Karpas-422 (cell line): ENCODE results near the gene ACKR4. TPM values are rescaled to one million over a fixed set of nuclear protein-coding genes. Genes with fewer than 3 reads are reported as not detected.

Source experiments
- DNase-seq: peaks from one replicate; pipeline ENCODE4 v3.0.0-alpha.2; 2015
- H2AFZ ChIP-seq: fragments of 200-600 bp; sonication (generic); 2 replicates; pipeline ENCODE4 v1.6.1; 2014; ENCODE audit warnings: antibody characterized with exemption, low read length, mixed read lengths
- H3K27ac ChIP-seq: fragments of 200-600 bp; sonication (generic); 2 replicates; pipeline ENCODE4 v1.5.1; 2014; ENCODE audit warnings: mild to moderate bottlenecking, low read length, moderate library complexity
- H3K27me3 ChIP-seq: fragments of 200-600 bp; sonication (generic); 2 replicates; pipeline ENCODE4 v1.6.1; 2014; ENCODE audit warnings: low read length, mixed read lengths
- H3K36me3 ChIP-seq: fragments of 200-600 bp; sonication (generic); 2 replicates; pipeline ENCODE4 v1.6.1; 2014; ENCODE audit warnings: low read length, mixed read lengths; ENCODE audit not compliant: insufficient read depth
- H3K4me1 ChIP-seq: fragments of 200-600 bp; sonication (generic); 2 replicates; pipeline ENCODE4 v1.6.1; 2014; ENCODE audit warnings: mild to moderate bottlenecking, low read length, mixed read lengths
- H3K4me2 ChIP-seq: fragments of 200-600 bp; sonication (generic); 2 replicates; pipeline ENCODE4 v1.6.1; 2014; ENCODE audit warnings: low read length, low read depth, mild to moderate bottlenecking; ENCODE audit not compliant: poor library complexity, severe bottlenecking
- H3K4me3 ChIP-seq: fragments of 200-600 bp; sonication (generic); 2 replicates; pipeline ENCODE4 v1.5.1; 2014; ENCODE audit warnings: mild to moderate bottlenecking, antibody characterized with exemption, low read length, mixed read lengths
- H3K79me2 ChIP-seq: fragments of 200-600 bp; sonication (generic); 2 replicates; pipeline ENCODE4 v1.6.1; 2014; ENCODE audit warnings: mild to moderate bottlenecking, low read length, mixed read lengths
- H3K9ac ChIP-seq: fragments of 200-600 bp; sonication (generic); 2 replicates; pipeline ENCODE4 v1.6.0; 2014; ENCODE audit warnings: low read length
- H3K9me2 ChIP-seq: fragments of 200-600 bp; sonication (generic), shearing (Covaris generic); replicated peaks from 2 replicates; pipeline ENCODE4 v1.6.0; 2014; ENCODE audit warnings: mild to moderate bottlenecking, low read length, moderate library complexity; ENCODE audit not compliant: insufficient read depth
- H3K9me3 ChIP-seq: fragments of 300-700, 200-600 bp; sonication (generic); 2 replicates; pipeline ENCODE4 v1.6.1; 2014; ENCODE audit warnings: low read length, mixed read lengths
- H4K20me1 ChIP-seq: fragments of 200-600 bp; sonication (generic); 2 replicates; pipeline ENCODE4 v1.6.1; 2014; ENCODE audit warnings: mild to moderate bottlenecking, antibody characterized with exemption, low read length, low read depth; ENCODE audit not compliant: insufficient read depth
- total RNA-seq: library from RNA; depleted of rRNA; stranded (reverse); fragments of >200 nt; shearing (Covaris generic); gene quantifications from 2 replicates; pipeline ENCODE4 v1.2.3, GENCODE V29; 2014; ENCODE audit warnings: low replicate concordance; rRNA removed

The ACKR4 gene
- total RNA-seq, result 7.4 and 8.4 TPM in 2 replicates

GRCh38 chr3:132596816-132597433, at the start of gene ACKR4:
Gene ACKR4, plus strand, starts transcription at chr3:132597270. Its CDS starts 3,128 bp downstream, at chr3:132600398.
- Histone ChIP-seq H3K9ac (peak within 1 kb of the TSS; percentile 61), H3K27ac (peak within 1 kb of the TSS; percentile 73), H3K79me2 (peaks cover 10% of the 10 kb centered on the region), H3K4me3 (peak within 1 kb of the TSS; percentile 60), H3K36me3 (peaks cover 3% of the 10 kb centered on the region; the same call in 1 of the 2 replicates), H3K9me3 (no peaks in the 10 kb centered on the region), H3K4me2 (peak within 1 kb of the TSS; percentile 62), H3K9me2 (no peaks in the 10 kb centered on the region), H3K27me3 (no peaks in the 10 kb centered on the region), H4K20me1 (no peaks in the 10 kb centered on the region), H2AFZ (peak within 1 kb of the TSS; percentile 4; the same call in 1 of the 2 replicates), H3K4me1 (peaks cover 57% of the 10 kb centered on the region)
- DNase-seq, result peak; percentile 69

- H3K4me2 ChIP-seq, result no peak overlapping the region
- H3K36me3 ChIP-seq, result no peaks in the 10 kb centered on the region
- DNase-seq, result no peak
- H3K9me3 ChIP-seq, result no peaks in the 10 kb centered on the region
- H4K20me1 ChIP-seq, result no peaks in the 10 kb centered on the region
- no peaks in the 10 kb centered on the region for H3K79me2 ChIP-seq
- no peaks in the 10 kb centered on the region for H3K27me3 ChIP-seq
- H3K4me3 ChIP-seq, result no peak overlapping the region
- H3K27ac ChIP-seq, result no peak overlapping the region
- H2AFZ ChIP-seq, result no peak overlapping the region
- no peak overlapping the region for H3K9ac ChIP-seq
- H3K9me2 ChIP-seq, result no peaks in the 10 kb centered on the region
- no peaks in the 10 kb centered on the region; the same call in 1 of the 2 replicates for H3K4me1 ChIP-seq
These were observed 47.9 kb upstream of the ACKR4 start for GRCh38 chr3:132549169-132549568.

GRCh38 chr3:132549890-132550578, 47.0 kb upstream of the ACKR4 start:
- no peaks in the 10 kb centered on the region for H3K9me3 ChIP-seq
- DNase-seq, result no peak
- no peaks in the 10 kb centered on the region for H3K27me3 ChIP-seq
- H4K20me1 ChIP-seq, result no peaks in the 10 kb centered on the region
- H3K27ac ChIP-seq, result no peak overlapping the region
- no peaks in the 10 kb centered on the region; the same call in 1 of the 2 replicates for H3K4me1 ChIP-seq
- H2AFZ ChIP-seq, result no peak overlapping the region
- no peaks in the 10 kb centered on the region for H3K36me3 ChIP-seq
- H3K4me3 ChIP-seq, result no peak overlapping the region
- H3K4me2 ChIP-seq, result no peak overlapping the region
- no peak overlapping the region for H3K9ac ChIP-seq
- H3K9me2 ChIP-seq, result no peaks in the 10 kb centered on the region
- H3K79me2 ChIP-seq, result no peaks in the 10 kb centered on the region

- H3K27ac ChIP-seq, result no peak overlapping the region
- H3K27me3 ChIP-seq, result no peaks in the 10 kb centered on the region
These were observed 46.3 kb upstream of the ACKR4 start for GRCh38 chr3:132550579-132551305.

GRCh38 chr3:132553826-132554225, 43.2 kb upstream of the ACKR4 start:
- Histone ChIP-seq H3K36me3 (no peaks in the 10 kb centered on the region), H3K9me3 (no peaks in the 10 kb centered on the region), H3K9me2 (no peaks in the 10 kb centered on the region), H3K9ac (no peak overlapping the region), H3K4me2 (no peak overlapping the region), H4K20me1 (no peaks in the 10 kb centered on the region), H3K79me2 (no peaks in the 10 kb centered on the region), H3K4me1 (no peaks in the 10 kb centered on the region; the same call in 1 of the 2 replicates), H2AFZ (no peak overlapping the region), H3K27me3 (no peaks in the 10 kb centered on the region), H3K4me3 (no peak overlapping the region), H3K27ac (no peak overlapping the region)
- DNase-seq, result no peak

More at GRCh38 chr3:132550579-132551305, 46.3 kb upstream of the ACKR4 start:
- Histone ChIP-seq H3K36me3 (no peaks in the 10 kb centered on the region), H3K9me3 (no peaks in the 10 kb centered on the region), H3K9me2 (no peaks in the 10 kb centered on the region), H2AFZ (no peak overlapping the region), H3K4me1 (no peaks in the 10 kb centered on the region; the same call in 1 of the 2 replicates), H3K9ac (no peak overlapping the region), H3K4me2 (no peak overlapping the region), H3K79me2 (no peaks in the 10 kb centered on the region), H4K20me1 (no peaks in the 10 kb centered on the region), H3K4me3 (no peak overlapping the region)
- no peak for DNase-seq

GRCh38 chr3:132554437-132554836, 42.6 kb upstream of the ACKR4 start:
- Histone ChIP-seq H4K20me1 (no peaks in the 10 kb centered on the region), H3K27me3 (no peaks in the 10 kb centered on the region), H3K27ac (no peak overlapping the region), H3K9me2 (no peaks in the 10 kb centered on the region), H2AFZ (no peak overlapping the region), H3K9me3 (no peaks in the 10 kb centered on the region), H3K4me1 (no peaks in the 10 kb centered on the region; the same call in 1 of the 2 replicates), H3K4me3 (no peak overlapping the region), H3K79me2 (no peaks in the 10 kb centered on the region), H3K36me3 (no peaks in the 10 kb centered on the region), H3K4me2 (no peak overlapping the region), H3K9ac (no peak overlapping the region)
- no peak for DNase-seq

- Histone ChIP-seq H3K4me2 (no peak overlapping the region), H3K9me3 (no peaks in the 10 kb centered on the region), H4K20me1 (no peaks in the 10 kb centered on the region), H3K27ac (no peak overlapping the region), H3K79me2 (no peaks in the 10 kb centered on the region), H3K9me2 (no peaks in the 10 kb centered on the region), H2AFZ (no peak overlapping the region), H3K27me3 (no peaks in the 10 kb centered on the region), H3K4me1 (no peaks in the 10 kb centered on the region; the same call in 1 of the 2 replicates), H3K4me3 (no peak overlapping the region), H3K36me3 (no peaks in the 10 kb centered on the region), H3K9ac (no peak overlapping the region)
- no peak for DNase-seq
These were observed 41.6 kb upstream of the ACKR4 start for GRCh38 chr3:132555306-132556035.
